Urothelium cell line (cell line): Measurements from ENCODE around the gene SUPT20H.
"Not testable (repeated sequence)": the region's sequence is repeated elsewhere in the genome, so short reads cannot be mapped to it uniquely, and the experiment has no call there.

Experiments used
- DNase-seq: peaks from one replicate; pipeline ENCODE4 v3.0.0; 2011; ENCODE audit warnings: low spot score, mixed read lengths
- FAIRE-seq: peaks from 2 replicates; lab custom pipeline; 2011; peaks lifted over from hg19 to GRCh38; lab: Jason Lieb, UNC

Gene SUPT20H

DNA sequence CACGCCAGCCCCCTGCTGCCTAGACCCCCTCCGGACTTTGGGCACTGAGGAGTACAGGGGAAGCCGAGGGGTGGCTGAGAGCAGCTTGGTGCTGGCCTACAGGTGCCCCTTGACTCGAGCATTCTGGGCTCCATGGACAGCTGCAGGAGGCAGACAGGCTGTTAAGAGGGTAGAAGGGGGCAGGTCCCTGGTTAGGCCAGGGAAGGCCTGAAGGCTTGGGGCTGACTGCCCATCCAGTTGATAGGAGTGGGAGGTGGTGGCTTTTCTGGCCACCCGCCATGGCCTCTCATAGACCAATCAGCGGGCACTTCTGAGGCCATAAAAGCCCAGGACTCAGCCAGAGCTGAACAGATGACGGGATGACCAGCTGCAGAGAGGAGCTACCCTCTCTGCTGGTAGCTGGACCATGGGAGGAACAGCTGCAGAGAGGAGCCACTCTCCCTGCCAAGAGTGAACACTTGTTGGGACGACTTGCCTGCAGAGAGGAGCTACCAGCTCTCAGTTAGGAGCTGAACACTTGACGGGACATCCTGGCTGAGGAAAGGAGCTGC lies 10.7 kb upstream of the SUPT20H start:
- DNase-seq (no peak), FAIRE-seq (no peak)

DNA sequence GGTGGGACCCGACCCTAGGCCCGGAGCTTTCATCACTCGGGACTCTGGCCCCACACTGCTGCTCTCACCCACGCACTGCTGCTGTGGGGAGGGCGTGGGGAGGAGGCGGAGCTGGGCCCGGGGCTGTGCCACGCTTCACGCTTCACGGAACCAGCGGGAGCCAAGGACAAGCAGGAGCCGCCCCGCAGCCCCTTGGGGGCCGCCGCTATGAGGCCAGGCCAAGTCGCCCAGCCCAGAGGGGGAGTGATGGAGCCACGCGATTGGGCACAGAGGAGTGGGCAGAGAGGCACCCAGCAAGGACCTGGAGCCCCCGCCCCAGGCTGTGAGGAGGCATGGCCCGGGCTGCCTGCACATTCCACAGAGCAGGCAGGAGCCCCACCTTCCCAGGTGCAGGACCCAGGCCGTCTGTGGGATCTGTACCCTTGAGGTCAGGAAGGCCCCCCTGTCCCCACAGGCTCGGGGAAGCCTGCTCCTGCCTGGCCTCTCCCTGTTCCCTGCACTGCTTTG lies 10.2 kb upstream of the SUPT20H start:
- DNase-seq (no peak), FAIRE-seq (no peak)

DNA sequence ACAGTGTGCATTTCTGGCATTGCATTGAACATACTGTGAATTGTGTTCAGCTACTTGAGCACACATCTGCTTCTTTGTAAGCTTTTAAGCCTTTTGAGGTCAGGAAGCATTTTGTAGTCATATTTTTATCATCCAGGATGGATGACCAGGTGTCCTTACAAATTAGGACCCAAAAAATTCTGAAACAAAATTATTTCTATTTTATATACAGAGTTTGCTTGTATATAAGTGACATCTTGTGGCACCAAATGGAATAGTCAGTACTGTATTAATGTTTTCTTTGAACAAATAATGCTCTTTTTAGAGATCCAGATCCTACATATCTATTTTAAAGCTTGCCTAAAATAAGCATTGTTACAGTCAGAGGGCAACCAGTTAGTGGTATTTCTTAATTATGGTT lies 9.5 kb upstream of the SUPT20H start:
- DNase-seq (no peak), FAIRE-seq (no peak)

DNA sequence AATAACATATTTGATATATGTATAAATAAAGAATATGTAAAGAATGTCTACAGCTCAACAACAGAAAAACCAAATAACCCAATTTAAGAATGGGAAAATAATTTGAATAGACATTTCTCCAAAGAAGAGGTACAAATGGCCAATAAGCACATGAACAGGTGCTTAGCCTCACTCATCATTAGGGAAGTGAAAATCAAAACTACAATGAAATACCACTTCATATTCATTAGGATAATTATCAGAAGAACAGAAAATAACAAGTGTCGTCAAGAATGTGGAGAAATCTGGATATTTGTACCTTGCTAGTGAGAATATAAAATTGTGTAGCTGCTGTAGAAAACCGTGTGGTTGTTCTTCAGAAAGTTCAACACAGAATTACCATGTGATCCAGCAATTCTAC lies 8.4 kb upstream of the SUPT20H start:
- FAIRE-seq = no peak
- no peak for DNase-seq

GRCh38 chr13:37065890-37066526 lies 6.5 kb upstream of the SUPT20H start:
- DNase-seq (no peak), FAIRE-seq (no peak)

- FAIRE-seq (no peak), DNase-seq (no peak)
Measured at GRCh38 chr13:37059848-37060192, 332 bp upstream of the SUPT20H start.

DNA sequence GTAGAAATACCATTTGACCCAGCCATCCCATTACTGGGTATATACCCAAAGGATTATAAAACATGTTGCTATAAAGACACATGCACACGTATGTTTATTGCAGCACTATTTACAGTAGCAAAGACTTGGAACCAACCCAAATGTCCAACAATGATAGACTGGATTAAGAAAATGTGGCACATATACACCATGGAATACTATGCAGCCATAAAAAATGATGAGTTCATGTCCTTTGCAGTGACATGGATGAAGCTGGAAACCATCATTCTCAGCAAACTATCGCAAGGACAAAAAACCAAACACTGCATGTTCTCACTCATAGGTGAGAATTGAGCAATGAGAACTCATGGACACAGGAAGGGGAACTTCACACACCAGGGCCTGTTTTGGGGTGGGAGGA lies 3.3 kb downstream of the SUPT20H start:
- not testable (repeated sequence) for FAIRE-seq, DNase-seq

- DNase-seq, FAIRE-seq: not testable (repeated sequence)
Measured at GRCh38 chr13:37053111-37053510, 6.4 kb downstream of the SUPT20H start.

GRCh38 chr13:37049810-37050209 lies 9.7 kb downstream of the SUPT20H start:
- DNase-seq (no peak), FAIRE-seq (no peak)

DNA sequence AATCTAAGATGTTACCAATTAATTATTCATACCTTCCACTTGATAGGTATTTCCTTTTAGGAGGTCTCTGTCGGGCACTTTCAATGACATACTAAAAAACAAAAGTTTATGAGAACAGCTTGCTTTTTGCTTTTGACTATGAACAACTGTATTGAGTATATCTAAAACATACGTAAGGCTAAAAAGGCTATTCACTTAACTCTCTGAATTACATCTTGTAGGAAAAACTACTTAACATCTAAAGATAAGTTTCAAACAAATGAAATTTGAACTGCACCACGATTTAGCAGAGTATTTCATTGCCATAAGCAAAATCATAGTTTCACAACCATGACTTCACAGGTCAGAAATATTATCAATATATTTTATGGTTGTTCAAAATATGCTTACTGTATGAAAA lies 11.6 kb downstream of the SUPT20H start:
- DNase-seq (no peak), FAIRE-seq (no peak)

DNA sequence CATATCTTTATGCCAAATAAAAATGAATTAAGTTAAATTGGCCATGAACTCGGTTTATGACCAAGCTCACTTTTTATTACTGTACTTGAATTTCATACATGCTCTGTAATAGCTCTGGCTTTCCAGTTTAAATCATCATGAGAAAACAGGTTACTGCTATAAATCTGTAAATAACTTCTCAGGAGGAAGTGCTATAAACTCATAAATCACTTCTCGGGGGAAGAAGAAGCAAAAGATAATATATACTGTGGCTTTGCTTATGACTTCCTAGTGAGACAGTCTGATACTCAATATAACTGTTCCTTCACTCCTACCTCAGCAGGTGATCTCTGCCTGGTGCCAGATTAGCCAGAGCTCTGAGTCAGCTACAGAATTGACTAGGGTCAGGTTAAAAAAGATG lies 12.5 kb downstream of the SUPT20H start:
- DNase-seq (no peak), FAIRE-seq (no peak)

DNA sequence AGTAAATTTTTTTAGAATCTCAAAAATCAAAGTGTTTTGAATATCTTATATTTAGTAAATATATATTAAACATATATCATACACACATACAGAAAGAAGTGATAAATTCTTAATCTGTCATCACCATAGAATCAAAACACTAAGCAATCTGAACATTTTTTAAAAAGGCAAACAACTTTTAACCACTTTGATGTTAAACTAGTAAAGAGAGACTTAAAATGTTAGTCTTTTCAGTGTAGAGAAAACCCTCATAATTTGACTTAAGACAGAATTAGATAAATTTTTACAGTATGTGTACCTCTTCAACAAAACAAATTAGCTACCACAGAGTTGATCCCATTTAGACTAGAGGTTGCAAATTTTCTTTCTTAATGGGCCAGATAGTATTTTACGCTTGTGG lies 13.4 kb downstream of the SUPT20H start:
- DNase-seq = no peak
- no peak for FAIRE-seq

DNA sequence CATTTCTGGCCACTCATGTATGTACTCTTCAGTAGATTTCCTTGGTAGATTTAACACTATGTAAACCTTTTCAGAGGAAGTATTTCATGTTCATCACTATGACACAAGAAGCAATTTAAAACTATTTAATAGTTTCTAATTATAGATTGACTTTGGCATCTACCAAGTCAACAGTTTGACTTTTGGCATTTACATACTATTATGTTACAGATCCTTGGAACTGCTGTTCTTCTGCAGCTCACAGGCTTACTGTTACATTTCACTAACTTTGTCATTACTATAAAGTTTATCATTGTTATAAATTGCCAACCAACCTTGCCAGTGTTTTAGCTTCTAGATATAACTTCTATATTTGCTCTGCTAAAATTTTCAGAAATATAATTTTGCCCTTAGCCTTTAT lies 18.7 kb downstream of the SUPT20H start:
- DNase-seq = no peak

DNA sequence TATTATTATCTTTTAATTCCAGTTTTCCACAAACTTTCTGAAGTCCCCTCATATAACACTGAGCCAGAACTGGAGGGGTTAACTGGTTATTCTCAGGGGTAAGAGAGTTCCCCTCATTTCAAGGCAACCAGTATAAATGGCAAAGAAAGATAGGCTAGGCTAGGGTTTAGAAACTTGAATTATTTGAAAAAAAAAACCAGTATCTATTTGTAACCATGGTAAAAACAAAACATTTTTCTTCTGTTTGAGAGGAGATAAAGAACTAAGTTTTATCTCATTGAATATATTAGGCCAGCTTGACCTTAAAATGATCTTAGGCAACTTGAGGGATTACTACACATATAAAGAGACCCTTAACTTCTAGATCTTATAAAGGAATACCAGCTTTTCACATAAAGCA lies 19.6 kb downstream of the SUPT20H start:
- DNase-seq (no peak), FAIRE-seq (no peak)

More for the DNA sequence above, 18.7 kb downstream of the SUPT20H start:
- no peak for FAIRE-seq

DNA sequence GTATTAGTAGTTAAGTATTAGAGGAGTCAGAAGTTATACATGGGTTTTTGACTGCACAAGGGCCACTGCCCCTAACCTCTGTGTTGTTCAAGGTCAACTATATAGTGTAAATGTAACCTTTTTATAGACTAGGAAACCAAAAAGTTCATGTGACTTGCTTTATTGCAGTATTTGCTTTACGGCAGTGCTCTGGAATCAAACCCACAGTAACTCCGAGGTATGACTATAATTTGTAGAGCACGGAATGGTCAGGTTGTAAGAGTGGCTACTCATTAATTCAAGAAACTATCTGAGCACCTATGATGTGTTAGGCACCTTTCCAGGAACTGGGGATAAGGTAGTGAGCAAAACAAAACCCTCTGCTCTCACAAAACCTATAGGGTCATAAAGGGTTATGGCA lies 22.2 kb downstream of the SUPT20H start:
- DNase-seq = no peak
- no peak for FAIRE-seq

DNA sequence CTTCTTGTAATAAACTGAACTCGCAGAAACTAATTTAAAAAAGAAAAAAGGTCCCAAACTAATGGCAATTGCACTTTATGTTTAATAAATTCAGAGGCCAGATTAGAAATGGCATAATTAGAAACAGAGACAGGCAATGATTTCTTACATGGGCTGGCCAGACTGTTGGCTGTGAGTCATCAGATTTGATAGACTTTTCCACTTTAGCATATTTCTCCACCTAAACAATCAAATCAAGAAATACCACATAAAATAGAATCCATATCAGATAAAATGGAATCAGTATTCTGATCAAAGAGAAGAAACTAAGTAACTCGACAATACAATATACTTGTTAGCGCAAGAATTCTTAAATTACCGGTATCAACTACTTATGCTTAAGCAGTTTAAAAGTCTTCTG lies 29.9 kb downstream of the SUPT20H start:
- FAIRE-seq = no peak
- DNase-seq = no peak

- DNase-seq (no peak), FAIRE-seq (no peak)
Measured at GRCh38 chr13:37027639-37028038, 31.8 kb downstream of the SUPT20H start.

DNA sequence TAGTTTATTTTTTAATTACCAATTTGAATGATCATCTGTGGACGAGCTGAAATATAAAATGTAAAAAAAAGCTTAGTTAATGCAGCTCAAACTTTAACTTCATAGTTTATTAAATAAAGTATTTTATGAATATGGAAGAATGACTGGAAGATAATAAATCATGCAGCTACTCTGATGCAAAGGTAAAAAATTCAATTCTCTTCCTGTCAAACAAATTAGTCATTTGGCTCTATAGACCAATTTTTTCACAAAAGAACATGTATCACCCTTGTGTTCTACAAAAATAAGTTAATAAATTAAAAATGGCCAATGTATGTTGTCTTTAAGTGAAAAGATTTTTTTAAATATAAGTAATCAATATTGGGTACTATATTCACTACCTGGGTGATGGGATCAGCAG lies 32.7 kb downstream of the SUPT20H start:
- DNase-seq = no peak
- FAIRE-seq = no peak

DNA sequence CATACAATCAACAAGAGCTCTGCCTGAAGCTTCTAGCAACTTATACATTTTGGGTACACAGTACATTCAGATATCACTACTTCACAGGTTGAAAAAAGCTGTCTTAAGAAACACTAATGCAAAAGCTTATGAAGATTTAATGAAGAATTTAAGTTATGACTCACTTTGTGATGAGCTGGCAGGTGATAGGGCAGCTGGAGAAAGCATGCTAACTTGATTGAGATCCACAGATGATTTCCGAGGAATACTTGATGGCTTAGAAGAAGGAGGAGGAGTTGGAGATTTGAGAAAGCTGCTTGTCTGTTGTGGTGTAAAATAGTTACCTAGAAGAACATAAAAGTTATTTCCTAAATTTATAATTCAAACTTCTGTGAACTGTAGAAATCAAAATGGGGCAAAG lies 35.6 kb downstream of the SUPT20H start:
- FAIRE-seq = no peak

GRCh38 chr13:37014609-37015008 lies 44.9 kb downstream of the SUPT20H start:
- DNase-seq (no peak), FAIRE-seq (no peak)

More for the DNA sequence above, 35.6 kb downstream of the SUPT20H start:
- no peak for DNase-seq

GRCh38 chr13:37011788-37012187 lies 47.7 kb downstream of the SUPT20H start:
- FAIRE-seq = no peak
- no peak for DNase-seq

DNA sequence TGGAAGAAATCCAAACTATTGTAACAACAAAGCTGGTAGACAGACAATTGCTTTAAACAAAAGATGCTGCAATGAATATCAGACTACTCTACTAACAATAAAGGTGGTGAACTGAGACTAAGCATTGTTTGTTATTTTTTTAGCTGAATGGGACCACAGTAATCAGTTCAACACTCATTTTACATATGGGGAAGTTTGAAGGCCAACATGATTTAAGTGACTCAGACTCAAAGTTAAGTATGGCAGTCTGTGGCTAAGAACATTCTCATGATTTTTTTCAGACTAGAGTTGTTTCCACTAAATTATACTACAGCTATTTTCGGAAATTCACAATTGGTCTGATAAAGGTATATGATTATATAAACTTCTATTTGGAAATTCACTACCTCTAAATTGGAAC lies 48.5 kb downstream of the SUPT20H start:
- FAIRE-seq = no peak
- DNase-seq = no peak

GRCh38 chr13:37010424-37010823 lies 49.1 kb downstream of the SUPT20H start:
- DNase-seq = no peak
- FAIRE-seq = no peak
